Smooth muscle cell (in vitro differentiated cells): Measurements from ENCODE around the gene IQSEC2. TPM values are rescaled to one million over a fixed set of nuclear protein-coding genes. Genes with fewer than 3 reads are reported as not detected.

ENCODE experiments used
- DNase-seq: peaks from one replicate; lab custom pipeline; 2025; ENCODE audit not compliant: unreplicated experiment; lab: John Stamatoyannopoulos, UW
- H2AFZ ChIP-seq: fragments of 200-600 bp; sonication (generic); 2 replicates; pipeline ENCODE4 v1.6.0; 2016; ENCODE audit warnings: antibody characterized with exemption, low read depth, mild to moderate bottlenecking
- H3F3A ChIP-seq: fragments of 200-600 bp; sonication (generic); 2 replicates; pipeline ENCODE4 v1.6.0; 2017; ENCODE audit warnings: antibody characterized with exemption, low read depth
- H3K27ac ChIP-seq: fragments of 200-600 bp; sonication (generic); 2 replicates; pipeline ENCODE4 v1.5.1; 2016; ENCODE audit warnings: low read depth, mild to moderate bottlenecking
- H3K27me3 ChIP-seq: fragments of 200-600 bp; sonication (generic); 2 replicates; pipeline ENCODE4 v1.6.1; 2016; ENCODE audit warnings: low read depth, mild to moderate bottlenecking
- H3K36me3 ChIP-seq: fragments of 200-600 bp; sonication (generic); 2 replicates; pipeline ENCODE4 v1.5.1; 2016; ENCODE audit warnings: low read depth
- H3K4me1 ChIP-seq: fragments of 200-600 bp; sonication (generic); 2 replicates; pipeline ENCODE4 v1.5.1; 2016; ENCODE audit warnings: low read depth
- H3K4me2 ChIP-seq: fragments of 200-600 bp; sonication (generic); 2 replicates; pipeline ENCODE4 v1.6.0; 2016; ENCODE audit warnings: mild to moderate bottlenecking
- H3K4me3 ChIP-seq: fragments of 200-600 bp; sonication (generic); 2 replicates; pipeline ENCODE4 v1.5.1; 2016; ENCODE audit warnings: mild to moderate bottlenecking
- H3K79me2 ChIP-seq: fragments of 200-600 bp; sonication (generic); 2 replicates; pipeline ENCODE4 v1.6.0; 2016; ENCODE audit warnings: low read depth, mild to moderate bottlenecking
- H3K9ac ChIP-seq: fragments of 200-600 bp; sonication (generic); 2 replicates; pipeline ENCODE4 v1.6.0; 2016; ENCODE audit warnings: low read depth
- H3K9me3 ChIP-seq: fragments of 200-600 bp; sonication (generic); replicated peaks from 2 replicates; pipeline ENCODE4 v1.5.1; 2016; ENCODE audit warnings: low read depth
- H4K20me1 ChIP-seq: fragments of 200-600 bp; sonication (generic); 2 replicates; pipeline ENCODE4 v1.6.0; 2016; ENCODE audit warnings: low read depth
- WGBS: methylation state at CpG from one replicate; pipeline ENCODE4 v1.1.7; 2016; ENCODE audit warnings: low lambda C conversion rate; 5-methylcytosine and 5-hydroxymethylcytosine counted together
- polyA plus RNA-seq: library from polyadenylated mRNA; unstranded; fragments of >200 nt; fragmentation: Nextera tagmentation; extraction: Ambion mirVana; gene quantifications from 2 replicates; pipeline ENCODE4 v1.2.1, GENCODE V29; 2016
- total RNA-seq: library from RNA; depleted of rRNA; stranded (reverse); fragments of >200 nt; gene quantifications from 2 replicates; pipeline ENCODE4 v1.2.3, GENCODE V29; 2014
- TF ChIP-seq, protein P1 (sequence below): fragments of 200-600 bp; sonication (generic); IDR thresholded peaks from 2 replicates; pipeline ENCODE4 v1.5.1; 2017; ENCODE audit warnings: borderline replicate concordance, mild to moderate bottlenecking, antibody characterized with exemption; ENCODE audit not compliant: insufficient read depth, poor library complexity, severe bottlenecking

The IQSEC2 gene
- total and polyA plus RNA-seq, 2 experiments from 2014 or later, result 4.2 to 6.9 TPM

DNA sequence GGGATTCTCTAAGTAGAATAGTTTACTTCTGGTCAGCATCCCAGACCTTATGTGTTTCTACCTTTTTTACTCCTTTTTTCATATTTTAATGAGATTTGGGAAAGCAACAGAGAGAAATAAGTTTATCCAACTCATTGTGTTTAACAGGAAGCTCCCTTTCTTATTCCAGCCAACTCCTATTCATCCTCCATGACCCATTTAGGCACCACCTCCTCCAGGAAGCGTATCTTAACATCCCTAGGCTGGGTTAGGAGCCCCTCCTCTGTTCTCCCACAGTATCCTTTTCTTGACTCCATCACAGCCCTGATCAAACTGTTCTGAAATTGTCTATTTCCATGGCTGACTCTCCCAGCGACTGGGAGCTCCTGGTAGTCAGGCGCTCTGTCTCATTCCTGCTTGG is 18.8 kb upstream of the IQSEC2 start:
- H3K79me2 ChIP-seq, result no peaks in the 10 kb centered on the region
- H3K27ac ChIP-seq, result no peak overlapping the region
- no peaks in the 10 kb centered on the region for H4K20me1 ChIP-seq
- H3K36me3 ChIP-seq, result no peaks in the 10 kb centered on the region
- no peak for DNase-seq
- H3K4me2 ChIP-seq, result no peak overlapping the region
- H3K9me3 ChIP-seq, result no peaks in the 10 kb centered on the region
- H3F3A ChIP-seq, result no peaks in the 10 kb centered on the region
- TF ChIP-seq, protein P1, sequence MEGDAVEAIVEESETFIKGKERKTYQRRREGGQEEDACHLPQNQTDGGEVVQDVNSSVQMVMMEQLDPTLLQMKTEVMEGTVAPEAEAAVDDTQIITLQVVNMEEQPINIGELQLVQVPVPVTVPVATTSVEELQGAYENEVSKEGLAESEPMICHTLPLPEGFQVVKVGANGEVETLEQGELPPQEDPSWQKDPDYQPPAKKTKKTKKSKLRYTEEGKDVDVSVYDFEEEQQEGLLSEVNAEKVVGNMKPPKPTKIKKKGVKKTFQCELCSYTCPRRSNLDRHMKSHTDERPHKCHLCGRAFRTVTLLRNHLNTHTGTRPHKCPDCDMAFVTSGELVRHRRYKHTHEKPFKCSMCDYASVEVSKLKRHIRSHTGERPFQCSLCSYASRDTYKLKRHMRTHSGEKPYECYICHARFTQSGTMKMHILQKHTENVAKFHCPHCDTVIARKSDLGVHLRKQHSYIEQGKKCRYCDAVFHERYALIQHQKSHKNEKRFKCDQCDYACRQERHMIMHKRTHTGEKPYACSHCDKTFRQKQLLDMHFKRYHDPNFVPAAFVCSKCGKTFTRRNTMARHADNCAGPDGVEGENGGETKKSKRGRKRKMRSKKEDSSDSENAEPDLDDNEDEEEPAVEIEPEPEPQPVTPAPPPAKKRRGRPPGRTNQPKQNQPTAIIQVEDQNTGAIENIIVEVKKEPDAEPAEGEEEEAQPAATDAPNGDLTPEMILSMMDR, result no peak
- WGBS, result 71% methylated on average over 3 of the region's 3 CpGs
- no peaks in the 10 kb centered on the region for H3K4me1 ChIP-seq
- no peak overlapping the region for H3K9ac ChIP-seq
- H2AFZ ChIP-seq, result no peak overlapping the region
- no peaks in the 10 kb centered on the region for H3K27me3 ChIP-seq
- no peak overlapping the region for H3K4me3 ChIP-seq

DNA sequence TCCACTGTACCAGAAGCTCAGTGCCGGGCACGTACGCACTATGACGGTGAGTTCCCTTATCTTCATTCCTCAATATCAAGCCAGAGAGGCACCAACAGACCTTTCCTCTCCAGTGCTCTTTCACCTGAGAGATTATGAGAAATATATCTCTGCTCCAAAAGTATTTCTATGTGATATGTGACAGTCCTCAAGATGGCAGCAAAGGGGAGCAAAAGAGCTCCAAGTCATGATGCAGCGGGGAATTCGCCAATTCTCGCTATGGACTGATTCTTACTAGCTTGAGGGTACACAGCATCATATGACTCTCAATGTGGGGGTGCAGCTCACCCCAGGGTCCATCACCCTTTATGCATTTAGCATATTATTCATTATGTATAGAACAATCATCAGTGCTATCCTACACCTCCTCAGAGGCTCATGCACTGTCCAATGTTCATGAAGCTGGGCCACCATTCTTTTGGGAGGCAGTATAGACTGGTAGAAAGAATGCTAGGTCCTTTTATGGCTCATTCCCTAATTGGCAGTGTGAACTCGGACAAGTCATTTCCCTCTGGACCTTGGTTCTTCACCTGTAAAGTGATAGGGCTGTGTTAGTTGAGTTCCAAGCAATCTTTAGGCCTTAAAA is 12.8 kb upstream of the IQSEC2 start:
- no peaks in the 10 kb centered on the region for H3K79me2 ChIP-seq
- no peak overlapping the region for H3K4me3 ChIP-seq
- H4K20me1 ChIP-seq, result no peaks in the 10 kb centered on the region
- DNase-seq, result no peak
- H3K27ac ChIP-seq, result no peak overlapping the region
- WGBS, result 85% methylated on average over 8 of the region's 8 CpGs
- no peaks in the 10 kb centered on the region for H3K36me3 ChIP-seq
- no peaks in the 10 kb centered on the region for H3K9me3 ChIP-seq
- no peak overlapping the region for H3K9ac ChIP-seq
- TF ChIP-seq, protein P1, result no peak
- no peaks in the 10 kb centered on the region for H3K27me3 ChIP-seq
- H3F3A ChIP-seq, result no peaks in the 10 kb centered on the region
- H2AFZ ChIP-seq, result no peak overlapping the region
- no peaks in the 10 kb centered on the region for H3K4me1 ChIP-seq
- no peak overlapping the region for H3K4me2 ChIP-seq

DNA sequence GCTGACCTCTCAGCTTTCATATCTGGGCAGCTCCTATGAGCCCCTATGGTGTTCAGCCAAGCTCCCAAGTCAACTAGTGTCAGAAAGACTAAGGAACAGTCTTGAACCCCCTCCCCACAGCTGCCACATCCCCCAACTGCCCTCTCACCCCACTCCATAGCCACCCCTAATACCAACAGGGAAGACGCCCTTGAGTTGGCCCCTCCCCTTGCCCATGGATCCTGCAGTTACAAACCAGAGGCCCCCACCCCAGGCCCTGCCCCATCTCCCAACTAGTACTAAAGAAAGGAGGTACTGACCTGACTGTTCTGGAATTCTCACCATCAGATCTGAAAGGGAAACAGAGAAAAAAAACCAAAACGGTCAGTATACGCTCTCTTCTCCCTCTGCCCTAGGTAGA is 10.2 kb upstream of the IQSEC2 start:
- no peak overlapping the region for H3K9ac ChIP-seq
- H3F3A ChIP-seq, result no peaks in the 10 kb centered on the region
- no peak overlapping the region for H3K27ac ChIP-seq
- no peak overlapping the region for H3K4me2 ChIP-seq
- H4K20me1 ChIP-seq, result no peaks in the 10 kb centered on the region
- H3K79me2 ChIP-seq, result no peaks in the 10 kb centered on the region
- DNase-seq, result no peak
- 81% methylated on average over 3 of the region's 3 CpGs for WGBS
- H2AFZ ChIP-seq, result no peak overlapping the region
- no peaks in the 10 kb centered on the region for H3K36me3 ChIP-seq
- H3K9me3 ChIP-seq, result no peaks in the 10 kb centered on the region
- no peaks in the 10 kb centered on the region for H3K27me3 ChIP-seq
- TF ChIP-seq, protein P1, result no peak
- H3K4me1 ChIP-seq, result no peaks in the 10 kb centered on the region
- H3K4me3 ChIP-seq, result no peak overlapping the region

DNA sequence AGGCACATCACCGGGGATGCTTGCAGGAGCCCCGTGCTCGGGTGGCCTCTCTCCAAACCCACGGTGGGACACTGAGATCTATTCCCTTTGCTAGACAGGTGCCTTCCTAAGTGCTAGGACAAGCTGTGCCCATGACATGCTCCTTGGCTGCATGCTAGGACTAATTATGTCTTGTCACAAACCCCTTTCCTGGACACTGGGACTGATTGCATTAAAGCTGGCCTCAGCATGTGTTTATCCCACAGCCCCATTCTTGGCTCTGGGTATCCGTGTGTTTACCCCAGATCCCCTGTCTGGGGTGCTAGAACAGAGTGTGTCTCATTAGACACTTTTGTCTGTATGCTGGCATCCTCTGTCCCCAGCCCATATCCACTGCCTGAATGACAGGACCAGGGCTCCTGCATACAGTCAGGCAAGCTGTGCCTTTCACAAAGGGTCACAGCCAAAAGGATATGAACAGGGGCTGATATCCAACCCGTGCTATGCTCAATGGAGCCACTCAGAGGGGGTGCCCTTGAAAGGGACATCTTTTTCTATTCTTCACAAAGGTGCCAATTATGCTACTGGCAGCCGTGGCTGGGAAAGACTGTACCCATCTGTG is 9.2 kb upstream of the IQSEC2 start:
- TF ChIP-seq, protein P1, result no peak
- H3K27ac ChIP-seq, result no peak overlapping the region
- H3K4me2 ChIP-seq, result no peak overlapping the region
- H3K27me3 ChIP-seq, result no peaks in the 10 kb centered on the region
- H3K4me1 ChIP-seq, result no peaks in the 10 kb centered on the region
- no peak overlapping the region for H3K4me3 ChIP-seq
- WGBS, result 88% methylated on average over 7 of the region's 7 CpGs
- no peak overlapping the region for H3K9ac ChIP-seq
- DNase-seq, result no peak
- H3F3A ChIP-seq, result no peaks in the 10 kb centered on the region
- H4K20me1 ChIP-seq, result no peaks in the 10 kb centered on the region
- H3K36me3 ChIP-seq, result no peaks in the 10 kb centered on the region
- no peaks in the 10 kb centered on the region for H3K79me2 ChIP-seq
- no peak overlapping the region for H2AFZ ChIP-seq
- H3K9me3 ChIP-seq, result no peaks in the 10 kb centered on the region
